ENCODE measurements around the gene ATF5. TPM values are rescaled to one million over a fixed set of nuclear protein-coding genes. Genes with fewer than 3 reads are reported as not detected.
A peak's percentile ranks its signal among the peaks of the same experiment; 100 is the strongest.
"Not testable (repeated sequence)": the region's sequence is repeated elsewhere in the genome, so short reads cannot be mapped to it uniquely, and the experiment has no call there.

The ATF5 gene
- total RNA-seq, 3 donors from 2014 or later: 10.7 to 25.0 (median 16.1) TPM

DNA sequence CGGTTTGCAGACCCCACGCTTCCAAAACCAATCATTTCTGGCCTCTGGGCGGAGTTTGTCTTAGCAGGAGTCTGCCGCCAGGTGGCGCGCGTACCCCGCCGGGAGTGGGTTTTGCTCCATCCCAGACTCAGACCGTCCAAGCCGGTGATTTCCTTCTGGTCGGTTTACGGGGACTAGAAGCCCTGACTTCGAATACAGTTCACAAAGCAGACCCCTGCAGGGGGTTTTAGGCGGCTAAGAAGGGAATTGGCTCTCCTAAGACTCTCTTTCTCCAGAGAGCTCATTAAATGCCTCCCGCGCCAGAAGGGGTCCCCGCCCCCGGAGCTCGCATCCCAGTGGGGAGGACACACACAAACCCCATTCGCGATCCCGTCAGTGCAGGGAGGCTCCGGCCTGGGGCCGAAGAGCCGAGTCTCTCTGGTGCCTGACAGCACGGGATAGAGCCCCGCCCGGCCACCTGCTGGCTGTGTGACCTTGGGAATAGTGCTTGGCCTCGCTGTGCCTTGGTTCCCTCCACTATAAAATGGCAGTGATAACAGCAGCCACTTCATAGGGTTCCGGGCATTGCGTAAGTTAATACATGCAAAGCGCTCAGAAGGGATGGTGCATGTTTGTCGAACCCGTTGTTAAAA, 8.9 kb downstream of the ATF5 start:
- H3K4me3 ChIP-seq: no peak overlapping the region
- intact Hi-C loops (cut with DNase I, micrococcal nuclease): loop anchor here (5.0 to 10.0 kb wide), 2 partner anchors 44 to 47 kb away; no protein-coding TSS in a partner anchor
- TF ChIP-seq, protein P1, sequence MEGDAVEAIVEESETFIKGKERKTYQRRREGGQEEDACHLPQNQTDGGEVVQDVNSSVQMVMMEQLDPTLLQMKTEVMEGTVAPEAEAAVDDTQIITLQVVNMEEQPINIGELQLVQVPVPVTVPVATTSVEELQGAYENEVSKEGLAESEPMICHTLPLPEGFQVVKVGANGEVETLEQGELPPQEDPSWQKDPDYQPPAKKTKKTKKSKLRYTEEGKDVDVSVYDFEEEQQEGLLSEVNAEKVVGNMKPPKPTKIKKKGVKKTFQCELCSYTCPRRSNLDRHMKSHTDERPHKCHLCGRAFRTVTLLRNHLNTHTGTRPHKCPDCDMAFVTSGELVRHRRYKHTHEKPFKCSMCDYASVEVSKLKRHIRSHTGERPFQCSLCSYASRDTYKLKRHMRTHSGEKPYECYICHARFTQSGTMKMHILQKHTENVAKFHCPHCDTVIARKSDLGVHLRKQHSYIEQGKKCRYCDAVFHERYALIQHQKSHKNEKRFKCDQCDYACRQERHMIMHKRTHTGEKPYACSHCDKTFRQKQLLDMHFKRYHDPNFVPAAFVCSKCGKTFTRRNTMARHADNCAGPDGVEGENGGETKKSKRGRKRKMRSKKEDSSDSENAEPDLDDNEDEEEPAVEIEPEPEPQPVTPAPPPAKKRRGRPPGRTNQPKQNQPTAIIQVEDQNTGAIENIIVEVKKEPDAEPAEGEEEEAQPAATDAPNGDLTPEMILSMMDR (IDR thresholded peaks at IDR 0.05): peak; percentile 86
- ATAC-seq (peak; percentile 97), DNase-seq (peak; percentile 72 to 87 (median 83))
- no peaks in the 10 kb centered on the region for H3K9me3 ChIP-seq
- H3K4me1 ChIP-seq (ENCODE audit: low read depth): peaks cover 7% of the 10 kb centered on the region
- H3K36me3 ChIP-seq (ENCODE audit: low read depth): no peaks in the 10 kb centered on the region

DNA sequence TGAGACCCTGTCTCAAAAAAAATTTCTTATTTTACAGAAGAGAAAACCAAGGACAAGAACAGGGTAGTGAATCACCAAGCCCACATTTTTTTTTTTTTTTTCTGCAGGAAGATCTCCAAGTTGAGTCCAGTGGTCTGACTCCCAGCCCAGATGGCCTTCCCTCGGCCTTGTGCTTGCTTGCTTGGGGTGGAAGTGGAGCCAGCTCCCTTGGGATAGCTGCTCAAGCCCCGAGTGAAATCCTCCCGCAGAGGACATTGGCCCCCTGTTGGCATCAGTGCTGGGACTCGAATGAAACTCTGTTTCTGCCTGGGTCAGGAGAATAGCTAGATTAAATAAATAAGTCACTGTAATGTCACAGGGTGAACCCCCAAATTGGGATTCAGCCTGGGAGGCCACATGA, 9.7 kb downstream of the ATF5 start:
- intact Hi-C loops (cut with DNase I, micrococcal nuclease): loop anchor here (5.0 to 10.0 kb wide), 2 partner anchors 44 to 46 kb away; no protein-coding TSS in a partner anchor
- Histone ChIP-seq H3K36me3 (ENCODE audit: low read depth) (no peaks in the 10 kb centered on the region), H3K4me3 (no peak overlapping the region), H3K4me1 (ENCODE audit: low read depth) (peaks cover 4% of the 10 kb centered on the region), H3K9me3 (no peaks in the 10 kb centered on the region)
- ATAC-seq: no peak
- peak in 1 of 3 donors; percentile 20 for DNase-seq
- TF ChIP-seq, protein P1 (IDR thresholded peaks at IDR 0.05): no peak

GRCh38 chr19:49939721-49940481, 10.9 kb downstream of the ATF5 start:
- Histone ChIP-seq H3K4me3 (no peak overlapping the region), H3K4me1 (ENCODE audit: low read depth) (peaks cover 4% of the 10 kb centered on the region), H3K36me3 (ENCODE audit: low read depth) (no peaks in the 10 kb centered on the region), H3K9me3 (no peaks in the 10 kb centered on the region)
- TF ChIP-seq, protein P1 (IDR thresholded peaks at IDR 0.05): no peak
- ATAC-seq (no peak), DNase-seq (peak in 2 of 3 donors; percentile 27 to 29)
- intact Hi-C loops (cut with DNase I, micrococcal nuclease): loop anchor here (5.0 to 10.0 kb wide), 2 partner anchors 42 to 45 kb away; no protein-coding TSS in a partner anchor

GRCh38 chr19:49940482-49940791, 11.4 kb downstream of the ATF5 start:
- ATAC-seq (no peak), DNase-seq (no peak)
- TF ChIP-seq, protein P1 (IDR thresholded peaks at IDR 0.05): no peak
- Histone ChIP-seq H3K4me3 (no peak overlapping the region), H3K4me1 (ENCODE audit: low read depth) (peaks cover 6% of the 10 kb centered on the region), H3K36me3 (ENCODE audit: low read depth) (no peaks in the 10 kb centered on the region), H3K9me3 (no peaks in the 10 kb centered on the region)
- intact Hi-C loops (cut with DNase I, micrococcal nuclease): no loop called here

GRCh38 chr19:49944567-49944966, 15.6 kb downstream of the ATF5 start:
- H3K4me1 ChIP-seq (ENCODE audit: low read depth); H3K9me3 ChIP-seq; ATAC-seq; H3K4me3 ChIP-seq; intact Hi-C loops (cut with DNase I, micrococcal nuclease); H3K36me3 ChIP-seq (ENCODE audit: low read depth): not testable (repeated sequence)
- peak in 1 of 3 donors; percentile 17 for DNase-seq

- H3K4me1 ChIP-seq (ENCODE audit: low read depth): peaks cover 6% of the 10 kb centered on the region
- DNase-seq: peak in 2 of 3 donors; percentile 10 to 12
- intact Hi-C loops (cut with DNase I, micrococcal nuclease): no loop called here
These were observed 17.4 kb downstream of the ATF5 start for GRCh38 chr19:49946415-49946814.

More at GRCh38 chr19:49946415-49946814, 17.4 kb downstream of the ATF5 start:
- Histone ChIP-seq H3K4me3 (no peak overlapping the region), H3K36me3 (ENCODE audit: low read depth) (no peaks in the 10 kb centered on the region), H3K9me3 (no peaks in the 10 kb centered on the region)
- peak; percentile 15 for ATAC-seq
- TF ChIP-seq, protein P1 (IDR thresholded peaks at IDR 0.05): no peak

Measured in mucosa of descending colon (tissue), 3 donors.